Frontal cortex (tissue), 4 donors: ENCODE results near the gene ACTN4. TPM values are rescaled to one million over a fixed set of nuclear protein-coding genes. Genes with fewer than 3 reads are reported as not detected.

Experiments used
- DNase-seq, 2 donors: peaks; one replicate each; pipeline ENCODE4 v3.0.0; 2012; ENCODE audit warnings: low spot score in 2 of 2
- FAIRE-seq: peaks from 2 replicates; lab custom pipeline; 2012; peaks lifted over from hg19 to GRCh38; lab: Jason Lieb, UNC
- total RNA-seq: library from RNA; depleted of rRNA; stranded (reverse); fragments of >200 nt; gene quantifications from one replicate; pipeline ENCODE4 v1.2.3, GENCODE V29; 2014
- donor health status: control.
- donor health status: control.
- donor health status: control.

ACTN4 gene
- total RNA-seq, 1 donor from 2014 or later: 50.1 TPM

- FAIRE-seq: no peak
- DNase-seq: peak in 1 of 2 donors; percentile 78
These were observed 12.5 kb upstream of the ACTN4 start for GRCh38 chr19:38634757-38635482.

DNA sequence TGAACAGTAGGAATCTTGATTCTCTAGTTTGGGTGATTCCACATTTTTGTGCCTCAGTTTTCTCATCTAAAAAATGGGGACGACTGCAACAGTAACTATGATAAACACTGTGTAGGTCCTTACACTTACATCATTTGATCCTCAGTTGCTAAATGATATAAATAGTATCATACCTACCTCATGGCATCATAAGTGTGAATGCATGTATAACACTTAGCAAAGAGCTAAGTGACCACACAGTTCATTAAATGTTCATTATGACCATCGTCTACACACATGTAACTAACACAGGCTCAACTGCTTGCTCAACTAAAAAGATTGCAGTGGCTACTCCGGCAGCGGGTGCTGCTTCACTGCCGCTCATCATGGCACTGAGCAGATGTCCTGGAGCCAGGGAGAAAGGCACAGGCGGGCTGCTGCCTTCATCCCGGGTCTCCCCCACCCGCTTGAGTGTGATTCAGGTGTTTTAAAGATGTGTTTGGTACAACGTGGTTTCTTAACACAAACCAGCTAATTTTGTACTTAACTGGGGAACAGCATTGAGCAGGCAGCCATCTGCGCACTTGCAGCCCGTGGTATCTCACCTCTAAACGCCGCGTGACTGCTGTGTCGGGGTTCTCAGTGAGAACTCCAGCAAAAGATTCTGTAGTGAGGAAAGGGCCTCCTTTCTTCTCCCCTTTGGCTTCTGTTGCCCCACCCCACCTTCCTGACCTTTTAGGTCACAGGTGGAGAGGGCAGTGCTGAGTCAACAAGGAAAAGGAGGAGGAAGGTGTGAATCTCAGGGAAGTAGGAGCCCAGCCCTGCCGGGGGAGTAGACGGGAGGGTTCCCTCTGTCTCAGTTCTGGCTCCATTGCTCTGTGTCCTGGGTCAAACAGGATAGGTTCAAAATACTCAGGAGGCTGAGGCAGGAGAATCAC, 11.7 kb upstream of the ACTN4 start:
- FAIRE-seq: no peak
- no peak for DNase-seq

DNA sequence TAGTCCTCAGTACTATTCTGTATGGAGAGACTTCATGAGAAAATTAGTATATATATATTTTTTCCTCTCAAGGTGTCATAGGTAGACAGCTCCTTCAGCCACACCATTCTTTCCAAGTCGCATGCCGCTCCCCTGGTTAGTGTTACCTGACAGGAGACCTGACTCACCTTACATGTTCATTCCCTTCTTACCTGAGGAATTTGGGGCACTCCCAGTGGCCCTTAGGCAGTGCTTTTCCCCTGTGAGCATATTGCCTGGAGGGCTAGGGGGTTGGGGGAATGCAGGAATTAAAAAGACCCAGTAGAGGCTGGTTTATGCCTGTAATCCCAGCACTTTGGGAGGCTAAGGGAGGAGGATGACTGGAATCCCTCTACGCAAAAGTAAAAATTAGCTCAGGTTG, 9.0 kb upstream of the ACTN4 start:
- FAIRE-seq (no peak), DNase-seq (no peak)

GRCh38 chr19:38639679-38640078, 7.8 kb upstream of the ACTN4 start:
- no peak for DNase-seq
- no peak for FAIRE-seq

DNA sequence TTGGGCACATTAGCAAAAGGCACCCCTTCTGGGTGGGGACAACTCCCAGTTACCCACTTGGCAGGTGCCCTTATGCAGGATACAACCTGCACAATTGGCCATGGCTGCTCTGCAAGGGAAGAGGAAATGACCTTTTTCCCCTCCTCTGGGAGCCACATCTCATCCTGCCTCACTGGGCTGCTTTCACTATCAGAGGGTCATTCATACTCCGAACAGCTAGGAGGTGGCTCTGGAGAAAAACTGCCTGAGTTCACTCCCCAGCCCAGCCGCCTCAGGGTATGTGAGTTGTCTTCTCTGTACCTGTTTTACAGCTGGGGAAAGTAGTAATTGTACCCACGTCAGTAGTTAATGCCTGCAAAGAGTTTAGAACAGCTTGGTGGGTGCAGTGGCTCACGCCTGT, 7.1 kb upstream of the ACTN4 start:
- FAIRE-seq: no peak
- DNase-seq: no peak

DNA sequence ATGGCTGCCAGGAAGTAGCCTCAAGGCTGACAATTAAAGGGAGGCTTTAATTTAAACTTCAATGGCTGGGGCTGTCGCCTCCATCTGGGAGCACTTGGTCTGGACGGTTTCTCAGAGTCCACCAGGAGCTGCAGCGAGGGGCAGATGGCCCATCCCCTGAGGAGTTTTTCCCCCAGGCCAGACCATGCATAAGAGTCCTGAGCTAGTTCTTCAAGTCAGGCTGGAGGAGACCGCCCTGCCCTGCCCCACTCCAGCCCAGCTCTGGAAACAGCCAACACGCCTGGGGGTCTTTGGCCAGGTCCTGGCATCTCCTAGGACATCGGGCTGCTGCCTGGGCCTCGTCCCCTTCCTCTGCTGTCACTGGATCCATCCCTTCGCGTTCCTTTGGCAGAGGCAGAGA, 5.3 kb upstream of the ACTN4 start:
- FAIRE-seq (no peak), DNase-seq (no peak)

DNA sequence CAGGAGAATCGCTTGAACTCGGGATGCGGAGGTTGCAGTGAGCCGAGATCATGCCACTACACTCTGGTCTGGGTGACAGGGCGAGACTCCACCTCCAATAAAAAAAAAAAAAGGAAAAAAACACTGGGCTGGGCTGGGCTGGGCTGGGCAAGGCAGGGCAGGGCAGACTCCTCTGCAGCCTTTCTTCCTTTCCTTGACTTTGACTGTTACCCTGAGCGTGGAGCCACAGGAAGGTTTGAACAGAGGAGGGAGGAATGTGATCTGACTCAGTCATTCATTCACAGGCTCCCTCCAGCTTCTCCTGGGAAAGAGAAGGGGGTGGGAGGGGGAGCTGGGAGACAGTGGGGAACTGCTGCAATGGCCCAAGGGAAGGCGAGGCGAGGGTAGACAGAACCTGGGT, 2.7 kb upstream of the ACTN4 start:
- FAIRE-seq: no peak
- no peak for DNase-seq

DNA sequence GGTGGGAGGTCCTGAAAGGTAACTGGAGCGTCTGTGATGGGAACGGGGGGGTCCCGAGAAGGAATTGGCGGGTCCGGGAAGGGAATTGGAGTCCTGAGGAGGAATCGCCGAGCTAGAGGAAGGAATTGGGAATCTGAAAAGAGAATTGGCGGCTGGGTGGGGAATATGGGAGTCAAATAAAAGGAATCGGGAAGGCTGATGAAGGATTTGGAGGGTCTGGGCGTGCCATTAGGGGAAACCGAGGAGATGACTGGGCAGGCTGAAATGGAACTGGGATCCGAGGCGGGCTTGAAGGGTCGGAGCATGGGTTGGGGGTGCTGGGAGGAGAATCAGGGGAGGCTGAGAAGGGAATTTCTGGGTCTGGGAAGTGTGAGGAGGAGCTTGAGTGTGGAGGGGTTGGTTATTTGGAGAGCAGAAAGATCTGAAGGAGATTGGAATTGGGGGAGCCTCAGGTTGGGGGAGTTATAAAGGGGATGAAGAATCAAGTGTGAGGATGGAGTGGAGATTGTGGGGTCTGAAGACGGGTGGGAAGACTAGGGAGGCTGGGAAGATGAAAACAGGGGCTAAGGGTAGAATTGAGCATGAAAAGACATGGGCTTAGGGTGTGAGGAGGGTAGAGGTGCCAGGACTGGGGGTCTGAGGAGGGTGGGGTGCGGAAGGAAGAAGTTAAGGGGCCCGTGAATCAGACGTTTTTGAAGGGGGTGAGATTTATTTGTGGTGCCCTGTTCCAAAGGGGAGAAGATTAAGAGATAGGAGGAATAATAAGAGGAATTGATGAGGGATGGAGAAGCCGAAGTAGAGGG, 718 bp downstream of the ACTN4 start:
- no peak for DNase-seq
- no peak for FAIRE-seq

GRCh38 chr19:38648769-38649304, 1.4 kb downstream of the ACTN4 start:
- DNase-seq (no peak), FAIRE-seq (no peak)

- DNase-seq (no peak), FAIRE-seq (no peak)
These were observed 2.1 kb downstream of the ACTN4 start for GRCh38 chr19:38649305-38650171.

- DNase-seq (no peak), FAIRE-seq (no peak)
These were observed 2.8 kb downstream of the ACTN4 start for GRCh38 chr19:38650172-38650775.

GRCh38 chr19:38650911-38651584, 3.6 kb downstream of the ACTN4 start:
- FAIRE-seq: no peak
- DNase-seq: no peak

GRCh38 chr19:38653028-38653571, 5.7 kb downstream of the ACTN4 start:
- DNase-seq (no peak), FAIRE-seq (no peak)

- DNase-seq: no peak
- no peak for FAIRE-seq
These were observed 7.2 kb downstream of the ACTN4 start for GRCh38 chr19:38654628-38655055.

GRCh38 chr19:38655148-38655824, 7.8 kb downstream of the ACTN4 start:
- FAIRE-seq (no peak), DNase-seq (no peak)

DNA sequence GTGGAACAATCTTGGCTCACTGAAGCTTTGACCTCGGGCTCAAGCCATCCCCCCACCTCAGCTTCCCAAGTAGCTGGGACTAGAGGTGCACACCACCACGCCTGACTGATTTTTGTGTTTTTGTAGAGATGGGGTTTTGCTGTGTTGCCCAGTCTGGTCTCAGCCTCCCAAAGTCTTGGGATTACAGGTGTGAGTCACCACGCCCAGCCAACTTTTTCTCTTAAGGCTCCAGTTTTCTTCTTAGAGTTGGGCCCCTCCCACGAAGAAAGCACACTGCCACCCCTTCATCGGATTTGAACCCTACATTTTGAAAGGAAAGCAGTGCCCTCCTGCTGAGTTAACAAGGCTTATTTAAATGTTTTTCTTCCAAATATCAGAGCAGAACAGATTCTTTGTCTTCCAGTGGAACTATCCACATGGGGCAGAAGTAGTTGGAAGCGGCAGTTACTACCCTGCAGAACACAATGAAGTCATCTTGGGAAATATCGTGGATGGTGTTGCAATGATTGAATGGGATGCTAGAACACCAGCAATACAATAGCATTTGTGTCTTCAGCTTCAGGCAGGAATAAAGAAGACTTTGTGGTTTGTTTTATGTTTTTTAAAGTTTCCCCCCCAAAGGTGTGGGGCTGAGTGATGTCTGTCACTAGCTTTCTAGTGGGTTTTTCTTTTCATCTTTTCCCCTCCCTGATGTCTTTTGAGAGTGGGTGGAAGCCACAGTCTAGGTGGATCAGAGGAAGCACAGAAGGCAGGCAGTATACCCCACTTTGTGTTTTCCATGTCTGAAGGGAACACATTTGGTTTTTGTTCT, 8.9 kb downstream of the ACTN4 start:
- DNase-seq (no peak), FAIRE-seq (no peak)
